Measurements from ENCODE around the gene TCHP.
"Not testable (repeated sequence)": the region's sequence is repeated elsewhere in the genome, so short reads cannot be mapped to it uniquely, and the experiment has no call there.

TCHP gene

DNA sequence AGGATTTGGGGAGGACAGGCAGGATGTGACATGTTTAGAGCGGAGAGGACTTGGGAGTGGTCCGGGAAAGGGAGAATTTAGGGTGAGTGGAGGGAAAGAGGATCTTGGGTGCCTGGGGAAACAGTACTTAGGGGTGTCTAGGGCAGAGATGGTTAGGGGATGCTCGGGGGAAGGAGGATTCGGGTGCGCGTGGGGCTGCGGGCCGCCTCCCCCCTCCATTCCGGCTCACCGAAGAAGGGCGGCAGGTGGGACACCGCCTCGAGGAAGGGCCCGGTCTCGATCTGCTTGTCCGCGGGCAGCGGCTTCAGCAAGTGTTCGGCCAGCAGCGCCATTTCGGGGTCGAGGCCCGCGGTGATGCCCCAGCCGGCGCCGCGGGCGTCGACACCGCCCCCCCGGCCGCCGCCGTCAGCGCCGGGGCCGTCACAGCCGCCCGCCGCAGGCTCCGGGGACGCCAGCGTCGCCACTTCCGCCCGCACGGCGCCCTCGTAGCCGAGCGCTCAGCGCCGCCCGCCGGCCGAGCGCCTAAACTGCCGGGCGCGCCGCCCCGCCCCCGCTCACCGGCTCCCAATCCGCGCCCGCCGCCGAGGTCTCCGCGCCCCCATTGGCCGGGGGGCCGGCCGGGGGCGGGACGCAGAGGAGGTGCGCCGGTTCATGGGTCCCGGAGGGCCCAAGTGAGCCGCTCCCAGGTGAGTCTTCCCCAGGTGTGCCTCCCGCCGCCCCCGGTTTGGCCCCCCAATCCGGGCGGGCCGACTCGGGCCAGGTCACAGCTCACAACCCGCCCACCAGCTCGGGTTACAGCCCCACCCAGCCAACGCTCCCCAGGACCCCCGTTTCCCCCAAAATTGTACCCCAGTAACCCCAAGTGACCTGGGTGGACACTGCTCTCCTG is 19.8 kb upstream of the TCHP start, which contains the start of gene GLTP:
Gene GLTP (minus strand): TSS at position 499 of the 889 bp plus-strand sequence. CDS start 167 bp downstream, at position 332.
- peak; percentile 85 for DNase-seq

DNA sequence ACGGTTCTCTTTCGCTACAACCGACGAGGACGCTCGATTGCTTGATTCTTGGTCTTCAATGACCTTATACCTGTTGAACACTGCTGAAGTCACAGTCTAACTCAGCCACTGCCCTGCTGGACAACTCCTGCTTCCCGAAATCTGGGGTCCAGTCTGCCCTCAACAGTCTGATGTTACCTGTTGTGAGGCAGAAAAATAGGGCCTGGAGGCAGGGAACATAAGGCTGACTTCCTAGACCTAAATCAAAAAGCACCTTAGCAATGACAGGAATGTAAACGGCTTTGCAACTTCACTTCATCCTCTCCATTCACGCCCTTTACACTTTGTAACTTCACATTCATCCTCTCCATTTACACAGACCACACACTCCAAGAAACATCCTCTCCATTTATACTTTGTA is 19.1 kb upstream of the TCHP start:
- DNase-seq: no peak

DNA sequence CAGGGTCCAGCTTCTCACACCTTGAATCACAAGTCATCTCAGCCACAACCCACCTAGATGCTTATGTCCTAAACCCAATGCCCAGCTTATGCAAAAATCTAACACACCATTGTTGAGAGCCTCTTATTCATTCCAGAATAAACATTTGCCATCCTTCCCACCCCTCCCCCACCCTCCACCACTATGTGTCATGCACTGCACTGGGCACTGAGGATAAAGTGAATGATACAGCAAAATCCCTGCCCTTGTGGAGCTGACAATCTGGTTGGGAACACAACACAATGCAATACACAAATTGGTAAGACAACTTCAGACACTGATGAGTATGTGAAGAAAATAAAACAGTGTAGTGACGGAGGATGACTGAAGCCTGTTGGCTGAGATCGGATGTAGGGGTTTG is 18.3 kb upstream of the TCHP start:
- no peak for DNase-seq

DNA sequence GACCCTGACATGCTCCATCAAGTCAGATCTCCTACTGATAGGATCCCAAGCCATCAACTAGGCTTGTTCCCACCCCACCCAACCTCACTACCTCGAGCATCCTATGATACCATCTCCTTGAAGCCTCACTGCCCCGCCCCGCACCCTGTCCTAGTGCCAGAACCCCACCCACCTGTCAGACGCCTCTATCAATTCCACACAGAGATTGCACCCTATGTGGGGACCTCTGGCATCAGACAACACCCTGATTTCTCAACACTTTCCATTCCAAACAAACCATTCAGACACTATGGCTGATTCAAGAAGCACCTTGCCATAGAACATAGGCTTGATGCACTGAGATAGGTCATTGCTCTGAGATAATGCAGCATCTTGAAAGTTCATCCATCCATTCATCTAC is 16.6 kb upstream of the TCHP start:
- no peak for DNase-seq

DNA sequence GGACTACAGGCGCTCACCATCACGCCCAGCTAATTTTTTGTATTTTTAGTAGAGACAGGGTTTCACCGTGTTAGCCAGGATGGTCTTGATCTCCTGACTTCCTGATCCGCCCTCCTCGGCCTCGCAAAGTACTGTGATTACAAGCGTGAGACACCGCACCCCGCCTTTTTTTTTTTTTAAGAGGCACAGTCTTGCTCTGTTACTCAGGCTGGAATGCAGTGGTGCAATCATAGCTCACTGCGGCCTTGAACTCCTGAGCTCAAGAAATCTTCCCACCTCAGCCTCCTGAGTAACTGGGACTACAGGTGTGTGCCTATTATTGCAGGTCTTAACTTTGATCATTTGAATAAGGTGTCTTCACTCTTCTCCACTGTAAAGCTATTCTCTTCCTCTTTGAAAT is 14.5 kb upstream of the TCHP start:
- no peak for DNase-seq

DNA sequence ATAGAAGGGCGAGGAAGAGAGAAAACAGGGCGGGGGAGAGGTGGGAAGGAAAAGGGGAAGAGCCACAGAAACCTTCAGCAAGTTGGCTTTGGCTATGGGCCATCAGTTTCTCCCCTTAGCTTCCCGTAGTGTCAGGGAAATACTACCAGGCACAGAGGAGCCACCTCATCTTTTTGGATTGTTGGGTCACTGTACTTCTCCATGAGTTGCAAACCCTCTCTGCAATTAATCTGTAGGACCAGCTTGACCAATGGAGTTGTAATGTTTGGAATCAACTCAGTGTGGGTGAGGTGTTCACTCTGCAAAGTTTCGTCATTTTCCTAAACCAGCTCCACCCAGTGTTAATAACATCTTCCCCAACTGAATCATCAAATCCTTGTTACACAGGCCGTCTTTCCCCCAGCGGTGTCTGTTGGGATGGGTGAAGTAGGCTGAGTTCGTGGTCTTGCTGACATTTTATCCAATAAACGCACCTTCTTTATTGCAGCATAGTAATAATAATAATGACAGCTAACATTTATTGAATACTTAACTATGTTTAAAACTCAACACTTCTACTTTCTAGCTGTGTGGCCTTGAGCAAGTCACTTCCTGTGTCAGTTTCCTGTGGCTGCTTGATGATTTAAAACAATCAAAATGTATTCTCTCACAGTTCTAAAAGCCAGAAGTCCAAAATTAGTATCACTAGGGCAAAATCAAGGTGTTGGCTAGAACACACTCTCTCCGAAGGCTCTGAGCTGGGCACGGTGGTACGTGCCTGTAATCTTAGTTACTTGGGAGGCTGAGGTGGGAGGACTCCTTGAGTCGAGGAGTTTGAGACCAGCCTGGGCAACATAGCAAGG is 11.7 kb upstream of the TCHP start:
- no peak for DNase-seq

DNA sequence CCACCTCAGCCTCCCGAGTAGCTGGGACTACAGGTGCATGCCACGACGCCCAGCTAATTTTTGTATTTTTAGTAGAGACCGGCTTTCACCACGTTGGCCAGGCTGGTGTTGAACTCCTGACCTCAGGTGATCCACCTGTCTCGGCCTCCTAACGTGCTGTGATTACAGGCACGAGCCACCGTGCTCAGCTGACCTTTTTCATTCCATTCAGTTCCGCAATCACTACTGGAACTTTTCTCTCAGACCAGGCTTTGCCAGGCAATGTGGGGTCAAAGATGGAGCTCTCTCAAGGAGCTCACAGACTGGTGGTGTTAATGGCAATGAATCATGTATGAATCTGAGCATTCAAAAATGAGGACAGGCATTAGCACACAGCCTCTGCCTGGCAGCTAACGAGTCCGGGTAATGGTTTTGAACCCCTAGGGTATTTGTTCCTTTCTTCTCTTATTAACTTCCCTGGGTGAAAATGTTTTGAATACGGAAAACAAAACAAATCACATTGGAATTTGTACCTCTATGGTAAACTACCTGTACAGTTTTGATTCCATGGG is 9.4 kb upstream of the TCHP start:
- DNase-seq: no peak

DNA sequence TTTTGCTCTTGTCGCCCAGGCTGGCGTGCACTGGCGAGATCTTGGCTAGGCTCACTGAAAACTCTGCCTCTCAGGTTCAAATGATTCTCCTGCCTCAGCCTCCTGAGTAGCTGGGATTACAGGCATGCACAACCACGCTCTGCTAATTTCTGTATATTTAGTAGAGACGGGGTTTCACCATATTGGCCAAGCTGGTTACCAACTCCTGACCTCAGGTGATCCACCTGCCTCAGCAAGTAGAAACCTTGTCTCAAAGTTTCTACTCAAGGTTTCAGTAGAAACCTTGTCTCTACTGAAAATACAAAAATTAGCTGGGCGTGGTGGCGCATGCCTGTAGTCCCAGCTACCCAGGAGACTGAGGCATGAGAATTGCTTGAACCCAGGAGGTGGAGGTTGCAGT is 8.3 kb upstream of the TCHP start:
- DNase-seq: not testable (repeated sequence)

DNA sequence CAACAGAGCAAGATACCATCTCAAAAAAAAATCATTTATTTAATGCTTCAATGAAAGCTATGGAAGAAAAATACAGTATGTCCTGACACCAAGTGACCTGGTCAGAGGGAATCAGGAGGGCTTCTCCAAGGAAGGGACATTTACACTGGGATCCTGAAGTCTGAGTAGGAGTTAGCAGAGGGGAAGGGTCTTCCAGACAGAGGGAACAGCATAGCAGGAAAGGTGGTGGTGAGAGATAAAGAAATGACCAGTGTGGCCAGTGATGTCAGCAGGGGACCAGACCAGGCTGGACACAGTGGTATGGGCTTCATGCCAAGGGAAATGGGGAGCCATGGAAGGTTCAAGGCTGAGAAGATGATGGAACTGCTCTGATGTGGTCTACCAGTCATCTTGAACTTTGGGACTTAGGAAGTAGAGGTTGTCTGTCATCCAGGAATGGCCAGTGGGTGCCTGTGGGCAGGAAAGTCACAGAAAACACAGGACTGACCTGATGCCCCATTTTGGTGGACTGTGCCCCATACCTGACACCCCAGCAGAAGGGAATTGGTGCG is 7.8 kb upstream of the TCHP start:
- DNase-seq: no peak

DNA sequence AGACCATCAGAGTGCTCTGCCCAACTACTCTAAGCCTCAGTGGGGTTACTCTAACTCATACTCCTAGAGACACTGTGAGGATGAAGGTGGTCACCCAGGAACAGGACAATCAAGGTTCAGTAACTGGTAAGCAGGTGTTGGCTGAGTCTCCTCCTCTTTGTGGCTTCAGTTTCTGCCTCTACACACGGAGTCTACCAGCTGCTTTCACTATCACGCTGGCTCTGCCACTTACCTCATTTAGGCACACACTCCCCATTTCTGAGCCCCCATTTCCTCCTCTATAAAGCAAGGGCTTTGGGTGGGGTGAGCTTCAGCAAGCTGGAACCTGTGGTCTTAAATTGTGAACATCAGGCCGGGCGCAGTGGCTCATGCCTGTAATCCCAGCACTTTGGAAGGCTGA is 7.3 kb upstream of the TCHP start:
- no peak for DNase-seq

DNA sequence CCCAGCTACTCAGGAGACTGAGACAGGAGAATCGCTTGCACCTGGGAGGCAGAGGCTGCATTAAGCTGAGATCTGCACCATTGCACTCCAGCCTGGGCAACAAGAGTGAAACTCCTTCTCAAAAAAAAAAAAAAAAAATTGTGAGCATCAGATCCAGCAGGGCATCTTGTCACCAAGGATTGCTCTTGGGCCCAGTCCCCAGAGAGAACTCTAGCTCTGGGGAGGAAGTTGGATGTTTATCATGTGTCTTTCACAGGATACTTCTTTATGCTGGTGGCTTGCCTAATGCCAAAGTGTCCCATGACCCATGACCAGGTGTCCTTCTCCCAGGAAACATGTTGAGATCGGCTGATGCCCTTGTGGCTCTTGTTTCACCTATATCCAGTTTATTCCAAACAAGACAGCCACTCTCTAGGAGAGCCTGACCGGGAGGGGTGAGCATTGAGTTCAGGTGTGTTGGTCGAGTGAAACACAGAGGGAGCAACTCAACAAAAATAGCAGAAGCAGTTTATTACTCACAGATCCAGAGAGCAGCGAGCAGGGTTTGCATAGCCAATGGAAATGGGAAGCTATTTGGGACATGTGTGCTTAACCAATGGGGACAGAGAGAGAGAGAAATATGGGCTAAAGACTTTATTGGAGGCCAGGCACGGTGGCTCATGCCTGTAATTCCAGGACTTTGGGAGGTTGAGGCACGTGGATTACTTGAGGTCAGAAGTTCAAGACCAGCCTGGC is 6.6 kb upstream of the TCHP start:
- no peak for DNase-seq

DNA sequence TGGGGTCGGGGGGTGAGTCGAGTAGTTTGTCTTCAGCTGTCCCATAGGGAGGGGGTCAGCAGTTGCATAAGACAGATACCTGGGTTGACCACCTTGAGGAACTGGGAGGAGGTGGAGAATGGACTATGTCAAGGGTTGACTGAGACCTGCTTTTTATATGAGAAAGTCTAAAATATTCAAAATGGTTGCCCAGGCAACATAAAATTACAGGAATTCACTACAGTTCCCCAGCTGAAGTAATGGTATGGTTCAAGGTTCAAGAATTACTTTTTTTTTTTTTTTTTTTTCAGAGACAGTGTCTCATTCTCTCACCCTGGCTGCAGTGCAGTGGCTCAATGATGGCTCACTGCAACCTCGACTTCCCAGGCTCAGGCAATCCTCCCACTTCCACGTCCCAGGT is 5.1 kb upstream of the TCHP start:
- no peak for DNase-seq

DNA sequence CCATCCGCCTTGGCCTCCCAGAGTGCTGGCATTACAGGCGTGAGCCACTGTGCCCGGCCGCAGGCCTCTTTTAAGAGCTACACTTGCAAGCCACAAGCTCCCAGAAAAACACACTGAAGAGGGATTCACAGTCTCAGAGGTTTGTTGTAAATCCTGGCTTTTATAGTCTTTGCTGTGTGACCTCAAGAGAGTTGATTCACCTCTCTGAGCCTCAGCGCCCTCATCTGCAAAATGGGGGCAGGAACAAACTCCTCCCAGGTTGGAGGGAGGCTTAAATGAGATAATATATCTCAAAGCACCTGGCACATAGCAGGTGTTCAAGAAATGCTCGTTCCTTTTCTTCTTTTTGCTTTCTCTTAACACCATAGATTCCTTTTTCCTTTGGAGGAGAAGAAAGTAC is 3.9 kb upstream of the TCHP start:
- no peak for DNase-seq

DNA sequence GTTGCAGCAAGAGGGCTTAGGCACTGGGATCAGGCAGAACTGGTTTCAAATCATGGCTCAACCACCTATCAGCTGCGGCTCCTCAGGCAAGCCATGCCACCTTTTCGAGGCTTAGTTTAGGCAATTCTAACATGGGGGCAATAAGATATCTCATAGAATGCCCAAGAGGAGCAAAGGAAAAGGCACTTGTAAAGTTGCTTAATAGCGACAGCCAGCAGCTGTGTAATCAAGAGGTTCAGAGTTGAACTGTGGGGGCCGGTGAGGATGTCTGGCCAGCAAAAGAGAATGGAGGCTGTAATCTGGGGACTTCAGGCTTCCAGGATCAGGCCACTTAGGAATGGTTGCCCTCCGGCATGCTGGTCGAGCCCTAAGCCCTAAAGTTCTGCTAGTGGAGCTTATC is 3.0 kb upstream of the TCHP start:
- no peak for DNase-seq

DNA sequence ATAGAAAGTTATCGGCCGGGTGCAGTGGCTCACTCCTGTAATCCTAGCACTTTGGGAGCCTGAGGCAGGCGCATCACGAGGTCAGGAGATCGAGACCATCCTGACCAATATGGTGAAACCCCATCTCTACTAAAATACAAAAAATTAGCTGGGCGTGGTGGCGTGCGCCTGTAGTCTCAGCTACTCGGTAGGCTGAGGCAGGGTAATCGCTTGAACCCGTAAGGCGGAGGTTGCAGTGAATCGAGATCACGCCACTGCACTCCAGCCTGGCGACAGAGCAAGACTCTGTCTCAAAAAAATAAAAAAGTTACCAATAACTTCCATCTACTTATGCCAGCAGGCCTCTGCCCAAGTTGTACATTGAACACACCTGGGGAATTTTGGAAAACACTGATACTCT is 729 bp upstream of the TCHP start:
- not testable (repeated sequence) for DNase-seq

DNA sequence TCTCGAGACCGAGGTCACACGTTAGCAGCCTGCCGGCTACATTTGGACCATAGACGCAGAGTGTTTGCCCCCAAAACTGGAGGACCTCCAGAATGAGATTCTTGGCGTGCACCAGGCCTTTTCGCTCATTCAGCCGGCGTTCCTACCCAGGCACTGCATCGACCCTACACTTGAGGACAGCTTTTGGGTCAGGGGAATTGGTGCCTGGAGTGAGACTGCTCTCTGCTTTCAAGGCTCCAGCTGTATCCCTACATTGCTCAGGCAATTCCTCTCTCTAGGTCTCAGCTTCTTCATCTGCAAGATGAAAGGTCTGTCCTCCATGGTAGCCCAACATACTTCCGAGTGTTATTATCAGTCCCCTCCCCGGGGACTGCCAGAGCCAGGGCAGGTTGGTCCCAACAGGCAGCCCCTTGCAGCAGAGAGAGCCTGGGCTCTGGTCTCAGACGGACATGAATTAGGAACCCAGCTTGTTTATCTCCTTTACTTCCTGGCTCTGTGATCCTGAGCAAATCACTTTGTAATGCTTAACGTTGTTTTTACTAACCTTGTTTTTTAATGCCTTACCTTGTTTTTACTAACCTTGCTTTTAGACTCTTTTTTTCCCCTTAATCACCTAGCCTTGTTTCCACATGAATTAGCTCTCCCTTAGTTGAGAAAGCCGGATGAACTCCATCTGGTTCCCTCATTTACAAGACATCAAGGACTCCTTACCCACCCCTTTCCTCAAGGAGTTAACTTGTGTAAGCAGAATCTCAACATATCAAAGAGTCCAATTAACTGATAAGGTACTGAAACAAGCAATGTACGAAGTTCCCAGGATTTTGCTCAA is 892 bp downstream of the TCHP start:
- peak; percentile 25 for DNase-seq

DNA sequence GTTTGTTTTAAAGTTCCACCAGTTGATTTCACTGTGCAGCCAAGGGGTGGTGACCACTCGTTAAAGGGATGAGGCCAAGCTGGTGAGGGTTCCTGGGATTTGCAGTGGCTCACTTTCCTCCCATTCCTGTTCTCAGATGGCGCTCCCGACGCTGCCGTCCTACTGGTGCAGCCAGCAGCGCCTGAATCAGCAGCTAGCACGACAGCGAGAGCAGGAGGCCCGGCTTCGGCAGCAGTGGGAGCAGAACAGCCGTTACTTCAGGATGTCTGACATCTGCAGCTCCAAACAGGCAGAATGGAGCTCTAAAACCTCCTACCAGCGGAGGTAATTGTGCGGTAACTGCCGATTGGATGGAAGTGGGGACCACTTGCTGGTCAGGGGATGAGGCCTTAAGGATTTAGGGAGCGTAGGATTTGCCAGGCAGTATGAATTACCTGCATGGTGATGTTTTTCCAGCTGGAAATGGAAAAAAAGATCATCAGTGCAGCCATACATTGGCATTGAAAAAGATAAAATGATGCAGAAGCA is 2.9 kb downstream of the TCHP start:
- no peak for DNase-seq

DNA sequence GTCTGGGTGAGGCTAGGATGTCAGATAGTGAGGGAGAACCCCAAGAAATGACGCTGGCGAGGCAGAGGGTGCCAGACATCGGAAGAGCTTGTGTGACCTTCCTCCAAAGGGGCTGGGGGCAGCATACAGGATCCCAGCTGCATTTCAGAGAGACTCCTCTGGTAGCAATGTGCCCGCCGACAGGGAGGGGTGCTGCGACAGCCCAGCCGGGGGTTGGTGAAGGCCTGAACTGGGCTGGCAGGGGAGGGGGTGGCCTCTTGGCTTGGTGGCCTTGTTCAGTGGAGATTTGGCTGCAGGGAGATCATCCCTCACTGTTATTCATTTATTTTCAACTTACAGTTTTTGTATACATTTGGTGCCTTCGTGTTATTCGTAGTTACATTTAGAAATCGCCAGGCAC is 5.2 kb downstream of the TCHP start:
- no peak for DNase-seq

DNA sequence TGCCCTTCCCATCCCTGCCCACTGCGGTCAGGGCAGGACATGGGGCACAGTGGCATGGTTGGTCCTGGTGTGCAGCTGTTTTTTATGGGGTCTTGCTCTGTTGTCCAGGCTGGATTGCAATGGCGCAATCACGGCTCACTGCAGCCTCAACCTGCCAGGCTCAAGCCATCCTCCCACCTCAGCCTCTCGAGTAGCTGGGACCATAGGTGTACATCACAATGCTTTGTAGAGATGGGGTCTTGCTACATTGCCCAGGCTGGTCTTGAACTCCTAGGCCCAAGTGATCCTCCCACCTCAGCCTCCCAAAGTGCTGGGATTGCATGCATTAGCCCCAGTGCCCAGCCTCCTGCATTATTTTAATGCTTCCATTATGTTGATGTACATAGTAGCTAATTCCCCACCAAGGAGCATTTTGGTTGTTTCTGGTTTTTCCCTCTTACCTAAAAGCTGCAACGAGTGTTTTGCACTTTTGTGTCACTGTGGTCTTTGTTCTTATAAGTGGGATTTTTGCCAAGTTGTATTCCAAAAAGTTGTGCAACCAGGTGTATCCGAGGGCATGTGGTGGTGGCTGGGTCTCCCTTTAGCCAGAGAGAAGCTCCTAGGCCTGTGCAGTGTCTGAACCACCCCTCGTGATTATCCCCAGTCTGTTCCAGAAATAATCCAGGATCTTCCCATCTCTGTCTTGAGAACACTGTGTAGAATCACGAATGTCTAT is 10.3 kb downstream of the TCHP start:
- no peak for DNase-seq

DNA sequence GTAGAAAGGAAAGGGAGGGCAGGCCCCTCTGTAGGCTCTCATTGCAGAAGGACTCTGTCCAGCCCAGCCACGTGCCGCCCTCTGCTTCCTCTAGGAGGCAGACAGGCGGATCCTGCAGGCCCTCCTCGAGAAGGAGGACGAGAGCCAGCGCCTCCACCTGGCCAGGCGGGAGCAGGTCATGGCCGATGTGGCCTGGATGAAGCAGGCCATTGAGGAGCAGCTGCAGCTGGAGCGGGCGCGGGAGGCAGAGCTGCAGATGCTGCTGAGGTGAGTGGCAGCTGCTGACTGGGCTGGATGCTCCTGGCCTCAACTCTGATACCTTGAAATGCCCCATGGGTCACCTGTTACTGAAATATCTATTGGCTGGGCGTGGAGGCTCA is 10.9 kb downstream of the TCHP start:
- peak; percentile 15 for DNase-seq

DNA sequence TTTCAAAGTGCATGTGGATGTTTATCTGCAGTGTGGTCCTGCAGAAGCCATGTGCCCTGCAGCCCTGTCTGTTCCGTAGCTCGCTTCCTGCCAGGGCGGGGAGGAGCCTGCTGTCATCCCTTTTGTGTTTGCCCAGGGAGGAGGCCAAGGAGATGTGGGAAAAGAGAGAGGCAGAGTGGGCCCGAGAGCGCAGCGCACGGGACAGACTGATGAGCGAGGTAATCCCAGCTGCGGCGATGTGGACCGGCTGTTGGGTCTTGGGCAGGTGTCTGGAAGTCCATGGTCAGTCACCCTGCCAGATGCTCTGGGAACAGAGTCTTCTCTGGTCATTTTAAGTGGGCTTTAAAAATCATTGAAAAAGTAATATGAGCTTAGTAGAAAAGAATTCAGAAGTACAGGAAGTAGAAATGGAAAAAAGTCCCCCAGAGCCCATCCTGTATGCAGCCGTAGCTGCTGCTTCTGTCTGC is 12.8 kb downstream of the TCHP start:
- no peak for DNase-seq

All from NCI-H146 (cell line).